NCI-H2196 (cell line): ENCODE measurements around the gene ALDH1L2.

Experiments
- DNase-seq: peaks from one replicate; lab custom pipeline; 2025; ENCODE audit not compliant: unreplicated experiment; lab: John Stamatoyannopoulos, UW

The ALDH1L2 gene

DNA sequence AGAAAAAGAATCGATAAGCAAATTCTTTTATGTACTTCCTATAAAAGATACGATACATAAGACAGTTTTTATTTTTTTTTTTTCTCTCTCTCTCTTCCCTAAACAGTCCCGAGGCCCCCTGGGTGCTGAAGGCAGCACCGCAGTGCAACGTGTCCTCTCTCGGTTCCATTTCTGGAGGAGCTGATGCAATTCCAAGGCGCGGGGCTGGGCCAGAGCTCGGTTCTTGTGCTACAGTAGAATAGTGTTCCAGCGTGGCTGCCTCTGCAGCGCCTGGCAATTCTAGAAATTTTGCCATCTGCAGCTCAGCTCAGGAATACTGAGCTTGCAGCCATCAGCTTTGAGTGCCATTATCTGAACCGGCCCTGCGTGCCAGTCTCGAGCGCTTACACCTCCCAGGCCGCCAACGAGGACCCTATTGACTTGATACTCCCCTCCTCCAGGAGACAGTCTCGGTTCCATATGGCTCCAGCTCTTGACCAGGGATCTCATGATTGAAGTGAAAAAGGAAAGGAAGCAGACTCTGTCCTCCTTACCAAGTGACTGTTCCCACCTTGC is 630 bp downstream of the ALDH1L2 start:
- no peak for DNase-seq

DNA sequence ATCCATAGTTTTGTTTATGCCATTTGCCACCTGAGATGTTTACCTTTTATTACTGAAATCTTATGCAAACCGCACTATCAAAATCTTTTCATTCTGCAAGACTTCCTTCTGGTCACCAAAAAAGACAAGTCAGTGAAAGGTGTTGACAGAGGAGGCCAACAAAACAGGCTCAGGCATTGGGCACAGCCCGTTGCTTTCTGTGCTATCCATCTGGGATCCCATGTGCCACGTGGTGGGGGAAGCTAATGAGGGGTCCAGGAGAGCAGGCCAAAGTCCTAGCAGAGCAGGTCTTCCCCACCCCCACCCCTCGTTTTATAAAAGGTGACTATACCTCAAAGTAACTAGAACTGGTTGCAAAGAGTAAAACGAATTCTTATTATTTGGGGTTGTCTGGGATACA is 1.2 kb downstream of the ALDH1L2 start:
- DNase-seq: no peak

DNA sequence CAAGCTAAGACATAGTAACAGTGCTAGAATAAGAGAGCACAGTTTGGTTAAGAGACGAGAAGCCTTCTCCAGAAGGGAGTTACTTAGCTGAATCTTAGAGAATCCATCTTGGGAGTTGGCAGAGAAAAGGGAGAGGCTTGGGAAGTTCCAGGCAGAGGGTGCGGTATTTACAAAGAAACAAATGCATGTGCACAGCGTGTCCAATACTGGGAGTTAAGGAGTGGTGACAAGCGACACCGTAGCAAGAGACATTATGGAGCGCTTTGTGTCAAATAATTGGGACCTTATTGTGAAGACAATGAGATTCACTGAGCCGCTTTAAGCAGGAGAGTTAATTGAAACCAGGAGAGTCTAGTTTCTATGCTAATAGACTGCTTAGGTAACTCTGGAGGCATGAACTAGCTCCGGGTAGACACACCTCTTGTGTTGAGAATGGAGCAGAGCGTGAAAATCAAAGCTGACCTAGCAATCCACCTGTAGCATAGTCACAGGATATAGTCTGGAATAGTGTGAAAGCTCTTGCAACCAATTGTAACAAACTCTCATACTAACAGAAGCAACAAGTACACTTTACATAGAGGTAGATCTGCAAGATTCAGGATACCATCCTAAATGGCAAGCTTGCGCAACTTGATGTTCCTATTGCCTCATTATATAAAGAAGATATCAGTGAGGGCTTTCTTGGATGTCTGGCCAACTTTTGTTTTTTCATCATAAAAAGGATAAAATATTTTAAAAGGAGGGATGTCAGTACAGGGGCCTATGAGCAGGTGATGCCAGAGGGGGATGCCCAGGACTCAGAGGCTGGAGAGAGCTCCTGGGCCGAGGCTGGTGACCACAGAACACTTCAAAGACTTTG is 5.3 kb downstream of the ALDH1L2 start:
- DNase-seq: no peak

DNA sequence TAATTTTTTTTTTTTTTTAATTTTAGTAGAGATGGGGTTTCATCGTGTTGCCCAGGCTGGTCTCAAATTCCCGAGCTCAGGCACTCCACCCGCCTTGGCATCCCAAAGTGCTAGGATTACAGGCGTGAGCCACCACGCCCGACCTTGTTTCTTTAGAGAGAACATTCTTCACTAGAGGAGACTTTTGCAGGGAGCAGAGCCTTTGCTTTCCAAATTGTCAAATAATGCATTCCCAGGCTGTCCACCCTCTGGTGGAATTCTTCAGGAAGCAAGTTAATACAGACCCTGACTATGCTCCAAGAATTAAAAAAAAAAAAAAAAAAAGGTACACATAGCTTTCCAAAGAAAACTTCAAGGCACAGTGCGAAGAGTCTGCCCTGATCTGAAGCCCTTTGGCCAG is 6.8 kb downstream of the ALDH1L2 start:
- no peak for DNase-seq

DNA sequence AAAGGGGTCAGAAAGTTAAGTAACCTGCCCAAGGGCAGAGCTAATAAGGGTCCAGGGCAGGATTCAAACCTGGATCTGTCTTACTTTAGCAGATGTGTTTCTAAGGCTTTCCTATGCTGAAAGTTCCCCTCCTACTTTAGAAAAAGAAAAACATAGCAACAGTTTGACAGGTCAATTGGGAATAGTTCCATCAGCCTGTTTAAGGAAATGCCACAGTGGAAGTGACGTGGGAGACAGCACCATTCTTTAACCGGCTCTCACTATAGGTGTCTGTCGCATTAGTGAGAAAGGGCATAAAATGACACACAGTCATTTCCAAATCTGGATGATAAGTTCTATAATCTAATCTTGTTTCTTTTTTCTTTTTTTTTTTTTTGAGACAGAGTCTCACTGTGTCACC is 7.3 kb downstream of the ALDH1L2 start:
- DNase-seq: no peak

DNA sequence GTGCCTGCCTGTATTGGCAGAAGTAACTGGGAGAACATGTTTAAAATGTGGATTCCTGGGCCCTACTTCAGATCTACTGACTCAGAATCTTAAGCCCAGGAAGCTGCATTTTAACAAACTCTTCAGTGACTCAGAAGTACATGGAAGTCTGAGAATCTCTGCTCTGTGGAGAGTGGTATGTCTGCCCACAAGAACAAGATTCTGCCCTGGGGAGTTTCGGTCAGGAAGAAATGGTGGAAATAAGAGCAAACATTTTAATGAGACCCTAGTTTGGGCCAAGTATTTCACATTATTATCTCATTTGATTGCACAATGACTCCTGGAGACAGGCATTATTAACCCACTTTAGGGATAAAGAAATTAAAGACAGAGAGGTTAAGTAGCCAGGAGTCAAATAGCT is 8.2 kb downstream of the ALDH1L2 start:
- DNase-seq: no peak

DNA sequence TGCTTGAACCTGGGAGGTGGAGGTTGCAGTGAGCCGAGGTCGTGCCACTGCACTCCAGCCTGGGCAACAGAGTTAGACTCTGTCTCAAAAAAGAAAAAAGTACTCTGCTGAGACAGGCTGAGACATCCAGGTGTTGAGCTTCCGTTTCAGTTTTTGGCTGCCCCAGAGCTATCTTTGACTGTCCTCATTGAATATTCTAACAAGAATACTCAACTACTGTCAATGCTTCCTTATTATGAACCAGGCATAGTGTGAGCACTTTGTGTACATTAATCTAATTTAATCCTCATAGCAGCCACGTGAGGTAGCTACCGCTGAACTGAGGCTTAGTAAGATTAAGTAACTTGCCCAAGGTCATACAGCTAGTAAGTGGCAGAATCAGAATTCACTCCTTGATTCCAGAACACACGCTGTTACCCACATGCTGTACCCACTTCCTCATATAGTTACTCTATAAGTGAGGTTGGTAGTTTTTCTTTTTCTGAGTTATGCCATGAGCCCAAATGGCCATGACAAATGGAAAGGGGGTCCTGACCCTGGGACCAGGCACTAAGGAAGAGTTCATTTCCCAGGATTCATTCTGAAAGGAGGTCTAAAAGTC is 11.3 kb downstream of the ALDH1L2 start:
- no peak for DNase-seq

DNA sequence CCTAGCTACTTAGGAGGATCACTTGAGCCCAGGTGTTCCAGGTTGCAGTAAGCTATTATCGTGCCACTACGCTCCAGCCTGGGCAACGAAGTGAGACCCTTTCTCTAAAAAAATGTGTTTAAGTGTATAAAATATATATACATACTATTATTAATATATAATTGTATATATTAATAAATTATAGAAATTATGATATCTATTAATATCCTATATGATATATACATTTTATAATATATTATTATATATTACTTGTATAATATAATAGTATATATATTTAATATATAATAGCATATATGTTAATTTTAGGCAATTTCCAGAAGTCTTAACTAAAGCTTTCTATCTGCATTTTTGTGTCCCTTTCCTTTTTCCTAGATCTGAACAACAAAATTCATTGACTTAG is 12.3 kb downstream of the ALDH1L2 start:
- DNase-seq: no peak

DNA sequence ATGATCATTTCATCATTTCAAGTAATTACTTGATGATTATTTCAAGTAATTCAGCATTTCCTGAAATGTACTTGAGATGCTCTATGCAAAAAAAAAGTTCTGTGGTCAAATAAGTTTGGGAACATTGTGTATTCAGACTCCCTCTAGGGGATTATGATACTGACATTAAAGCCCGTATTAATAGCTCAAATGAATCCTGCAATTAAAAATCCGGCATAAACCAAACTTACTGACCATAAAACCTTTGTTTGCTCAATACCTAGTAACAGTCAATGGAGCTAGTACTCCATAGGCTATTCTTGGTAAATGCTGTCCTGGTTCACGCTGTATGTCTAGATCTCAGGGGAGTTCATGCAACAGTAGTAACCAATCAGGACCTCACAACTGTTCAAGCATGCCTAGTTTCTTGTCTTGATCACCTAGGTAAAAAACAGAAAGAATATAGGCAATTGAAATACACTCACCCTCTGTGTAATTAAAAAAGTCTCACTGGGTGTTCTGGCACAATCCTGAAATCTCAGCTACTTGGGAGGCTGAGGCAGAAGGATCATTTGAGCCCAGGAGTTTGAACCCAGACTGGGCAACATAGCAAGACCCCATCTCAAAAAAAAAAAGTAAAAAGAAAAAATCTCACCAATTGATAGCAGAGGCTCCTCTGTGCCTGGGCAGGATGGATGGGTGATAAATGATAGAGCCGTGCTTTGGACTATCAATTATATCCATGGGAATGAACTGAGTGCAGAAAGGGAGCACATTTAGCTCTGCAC is 14.1 kb downstream of the ALDH1L2 start:
- no peak for DNase-seq

DNA sequence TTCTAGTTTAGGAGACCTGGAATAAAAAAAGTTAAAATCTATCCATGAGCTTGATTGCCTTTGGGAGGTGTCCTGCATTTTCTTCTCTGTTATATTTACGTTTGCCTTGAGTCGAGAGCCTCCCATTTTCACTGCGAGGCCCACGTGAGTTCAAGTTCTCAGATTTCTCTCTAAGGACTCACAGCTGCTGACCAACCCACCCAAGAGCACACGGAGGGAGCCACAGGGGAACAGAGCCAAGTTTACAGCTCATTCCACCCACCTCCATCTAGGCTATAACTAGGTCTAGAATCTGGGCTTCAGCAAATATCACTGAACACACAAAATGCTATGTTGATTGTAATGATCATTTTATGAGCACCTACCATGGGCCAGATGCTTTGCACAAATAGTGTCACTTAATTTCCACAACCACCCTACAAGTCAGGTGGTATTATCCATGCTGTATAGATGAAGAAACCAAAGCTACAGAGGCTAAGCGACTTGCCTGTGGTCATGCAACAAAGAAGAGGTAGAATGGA is 16.7 kb downstream of the ALDH1L2 start:
- DNase-seq: no peak

DNA sequence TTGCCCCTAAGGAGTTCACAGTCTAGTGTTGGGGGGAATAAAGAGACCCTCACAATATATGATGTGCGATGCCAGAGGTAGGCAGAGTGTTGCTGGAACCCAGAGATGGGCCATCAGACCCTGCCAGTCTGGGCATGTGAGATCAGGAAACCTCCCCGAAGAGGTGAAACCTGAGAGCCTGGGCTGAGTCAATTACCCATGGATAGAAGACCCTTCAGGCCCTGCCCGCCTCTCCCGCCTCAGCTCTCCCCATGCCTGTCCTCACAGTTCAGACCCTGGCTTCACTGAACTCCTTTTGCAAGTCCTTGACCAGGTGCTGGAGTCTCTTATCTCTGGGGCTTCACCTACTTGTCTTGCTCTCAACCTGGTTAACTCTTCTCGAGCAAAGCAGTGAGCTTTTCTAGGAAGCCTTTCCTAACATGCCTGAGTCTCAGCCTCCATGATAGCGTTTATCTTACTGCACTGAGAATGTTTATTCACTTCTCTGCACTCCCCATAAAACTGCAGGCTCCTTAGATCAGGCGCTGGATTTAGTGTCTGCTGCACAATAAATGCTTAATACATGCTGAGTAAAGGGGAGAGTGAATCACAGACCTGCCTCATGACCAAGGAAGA is 19.6 kb downstream of the ALDH1L2 start:
- no peak for DNase-seq

DNA sequence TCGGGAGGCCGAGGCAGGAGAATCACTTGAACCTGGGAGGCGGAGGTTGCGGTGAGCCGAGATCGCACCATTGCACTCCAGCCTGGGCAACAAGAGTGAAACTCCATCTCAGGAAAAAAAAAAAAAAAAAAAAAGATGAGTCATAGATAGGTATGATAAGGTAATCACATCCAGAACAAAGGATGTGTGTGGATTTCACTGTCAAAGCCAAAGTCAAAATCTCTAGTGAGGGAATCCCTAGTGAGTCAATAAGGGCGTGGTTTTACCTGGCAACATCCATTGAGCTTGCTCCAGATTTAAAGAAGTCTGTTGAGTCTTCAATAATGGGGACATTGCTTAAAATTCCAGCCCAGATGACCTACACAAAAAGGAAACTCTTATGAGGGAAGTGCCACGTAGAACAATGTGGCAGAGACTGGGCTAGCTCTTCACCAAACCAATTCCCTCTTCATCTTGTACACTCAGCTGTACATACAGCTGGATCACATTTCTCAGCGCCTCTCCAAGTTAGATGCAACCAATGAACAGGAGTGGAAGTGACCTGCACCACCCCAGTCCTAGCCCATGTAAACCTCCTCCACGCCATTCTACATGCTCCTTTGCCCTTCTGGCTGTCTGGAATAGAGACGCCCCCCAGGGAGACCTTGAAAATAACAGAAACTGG is 23.4 kb downstream of the ALDH1L2 start:
- no peak for DNase-seq

DNA sequence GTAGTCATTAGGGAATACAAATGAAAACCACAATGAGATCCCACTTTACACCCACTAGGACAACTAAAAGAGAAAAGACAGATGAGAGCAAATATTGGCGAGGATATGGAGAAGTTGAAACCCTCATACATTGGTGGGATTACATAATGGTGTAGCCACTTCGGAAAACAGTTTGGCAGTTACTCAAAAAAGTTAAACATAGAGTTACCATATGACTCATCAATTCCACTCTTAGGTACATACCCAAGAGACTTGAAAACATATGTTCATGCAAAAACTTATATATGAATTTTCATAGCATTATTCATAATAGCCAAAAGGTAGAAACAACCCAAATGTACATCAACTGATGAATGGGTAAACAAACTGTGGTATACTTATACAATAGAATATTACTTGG is 27.1 kb downstream of the ALDH1L2 start:
- DNase-seq: no peak

DNA sequence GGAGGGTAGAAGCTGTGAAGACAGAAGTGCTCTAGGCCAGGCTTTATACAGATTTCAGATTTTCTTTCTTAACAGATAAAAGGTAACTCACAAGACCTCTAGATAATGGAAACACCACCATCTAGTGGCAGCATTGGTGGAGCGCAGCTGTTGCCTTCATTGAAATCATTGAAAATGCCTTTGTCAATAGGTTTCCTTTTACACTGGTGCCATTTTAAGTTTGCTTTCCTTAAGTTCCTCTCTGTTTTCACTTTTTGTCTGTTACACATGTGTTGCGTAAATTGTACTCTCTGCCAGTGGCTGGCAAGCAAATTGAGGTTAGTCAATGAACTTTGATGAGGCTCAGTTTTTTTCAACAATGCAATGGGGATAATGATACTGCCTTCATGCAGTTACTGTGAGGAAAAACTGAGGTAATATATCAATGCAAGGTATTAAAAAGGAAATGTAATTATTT is 31.1 kb downstream of the ALDH1L2 start:
- peak; percentile 88 for DNase-seq

DNA sequence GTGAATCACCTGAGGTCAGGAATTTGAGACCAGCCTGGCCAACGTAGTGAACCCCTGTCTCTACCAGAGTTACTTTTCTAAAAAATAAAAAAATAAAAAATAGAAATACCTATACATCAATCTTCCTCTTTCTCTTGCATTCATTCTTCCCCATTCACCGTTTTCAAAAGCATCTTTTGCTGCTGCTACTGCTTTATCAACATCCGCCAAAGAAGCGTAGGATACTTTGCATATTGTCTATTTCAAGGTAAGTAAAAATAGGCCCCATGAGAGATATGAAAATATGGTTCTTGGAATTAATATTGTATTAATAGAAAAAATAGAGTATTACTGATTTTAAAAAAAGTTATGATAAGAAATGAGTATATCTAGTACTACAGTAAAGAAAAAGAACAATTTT is 32.3 kb downstream of the ALDH1L2 start:
- DNase-seq: no peak

DNA sequence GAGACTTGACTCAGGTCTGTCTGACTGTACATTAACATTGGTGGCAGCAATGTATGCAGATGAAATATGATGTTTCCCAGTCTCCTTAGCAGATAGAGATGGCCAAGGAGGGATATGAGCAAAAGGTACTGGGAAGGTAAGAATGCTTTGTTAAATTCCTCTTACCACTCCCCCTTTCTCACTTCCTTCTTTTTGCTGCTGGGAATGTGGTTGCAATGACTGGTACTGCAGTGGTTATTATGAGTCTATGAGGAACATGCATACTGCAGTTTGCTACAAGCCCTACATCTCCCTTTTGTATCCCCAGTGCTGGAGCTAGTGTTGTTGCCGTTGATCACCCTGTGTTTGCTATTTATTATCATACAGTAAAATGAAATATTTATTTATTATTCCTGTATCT is 35.9 kb downstream of the ALDH1L2 start:
- no peak for DNase-seq

DNA sequence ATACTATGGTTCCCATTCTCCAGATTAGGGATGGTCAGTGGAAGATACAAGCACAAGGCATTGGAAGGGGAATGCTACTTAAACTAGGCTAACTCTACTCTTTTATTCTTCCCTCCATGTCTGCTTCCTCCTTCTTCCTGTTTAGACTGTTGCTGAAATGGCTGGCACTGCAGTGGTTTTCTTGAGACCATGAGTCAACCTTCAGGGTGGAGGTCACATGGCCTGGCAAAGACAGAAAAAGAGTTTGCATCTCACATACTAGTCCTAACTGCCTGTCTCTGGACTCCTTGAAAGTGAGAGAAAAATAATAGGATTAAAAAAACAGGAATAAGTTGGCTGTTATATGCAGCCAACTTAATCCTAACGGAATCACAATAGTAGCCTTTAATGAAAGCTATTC is 37.0 kb downstream of the ALDH1L2 start:
- DNase-seq: no peak

DNA sequence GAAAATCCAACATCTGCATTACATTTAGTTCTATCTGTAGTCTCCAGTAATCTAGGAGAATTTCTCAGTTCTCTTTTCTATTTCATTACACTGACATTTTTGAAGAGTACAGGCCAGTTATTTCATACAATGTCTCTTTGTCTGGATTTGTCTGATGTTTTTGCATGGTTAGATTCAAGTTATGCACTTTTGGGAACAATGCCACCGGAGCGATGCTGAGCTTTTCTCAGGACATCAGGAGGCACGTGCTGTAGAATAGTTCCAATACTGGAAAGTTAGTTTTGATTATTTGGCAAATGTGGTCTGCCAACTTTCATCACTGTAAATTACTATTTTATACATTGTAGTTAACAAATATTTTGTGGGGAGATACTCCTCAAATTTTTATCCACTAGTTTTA is 43.1 kb downstream of the ALDH1L2 start:
- DNase-seq: no peak

DNA sequence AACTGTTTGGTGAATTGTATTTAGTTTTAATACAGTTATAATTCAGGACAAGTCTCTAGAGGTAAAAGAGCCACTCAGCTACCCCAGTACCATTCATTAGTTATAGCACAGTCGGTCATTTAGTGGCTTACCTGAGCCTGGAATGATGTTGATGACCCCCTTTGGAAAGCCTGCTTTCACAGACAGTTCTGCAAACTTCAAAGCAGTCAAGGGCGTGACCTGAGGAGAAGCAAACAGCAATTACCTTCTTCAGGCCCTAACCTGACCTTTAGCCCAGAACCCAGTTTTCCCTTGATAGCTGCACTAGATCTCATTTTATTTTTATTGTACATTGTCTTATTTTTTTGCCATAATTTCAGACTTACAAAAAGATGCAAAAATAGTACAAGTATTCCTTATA is 43.8 kb downstream of the ALDH1L2 start:
- DNase-seq: no peak

DNA sequence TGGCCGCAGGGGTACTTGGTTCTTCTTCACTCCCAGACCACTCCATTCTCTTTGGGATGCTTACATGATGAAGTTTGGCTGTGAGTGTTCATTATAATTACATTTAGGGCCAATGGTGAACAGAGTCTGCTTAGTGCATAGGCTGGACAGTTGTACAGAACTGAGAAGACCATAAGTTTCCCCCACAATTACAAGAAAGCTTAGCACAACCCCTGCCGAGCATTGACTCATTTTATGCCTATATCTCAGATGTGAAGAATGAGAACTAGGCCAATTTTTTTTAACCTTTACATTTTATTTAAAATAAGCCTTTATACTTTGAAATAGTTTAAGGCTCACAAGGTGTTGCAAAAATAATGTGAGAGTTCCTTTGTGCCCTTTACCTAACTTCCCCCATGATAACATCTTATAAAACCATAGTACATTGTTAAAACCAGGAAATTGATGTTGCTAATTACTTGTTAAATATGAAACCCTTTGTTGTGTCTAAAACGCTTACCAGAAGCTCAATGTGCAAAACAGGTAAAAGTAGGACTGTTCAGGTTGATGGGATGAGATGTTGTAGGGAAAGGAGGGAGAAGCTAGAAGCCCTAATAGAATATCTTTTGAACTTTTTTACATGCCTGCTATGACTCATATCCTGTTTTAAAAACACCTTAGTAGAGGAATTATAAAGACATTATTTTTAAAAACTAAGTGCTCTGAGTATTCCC is 47.2 kb downstream of the ALDH1L2 start:
- DNase-seq: no peak
